Fibroblast of pulmonary artery (primary cell): ENCODE measurements around the gene SMIM13.

Source experiments
- DNase-seq: peaks from one replicate; pipeline ENCODE4 v3.0.0-alpha.2; 2010; ENCODE audit warnings: low read depth
- H3K4me3 ChIP-seq: replicated peaks from 2 replicates; pipeline ENCODE4 v1.5.1; 2011; ENCODE audit warnings: low read depth, mild to moderate bottlenecking, control low read depth, low read length, moderate library complexity
- CTCF ChIP-seq: IDR thresholded peaks from 2 replicates; pipeline ENCODE4 v1.5.1; 2011; ENCODE audit warnings: mild to moderate bottlenecking, control low read depth, low read length, inconsistent platforms; ENCODE audit errors: missing control alignments

Gene SMIM13

GRCh38 chr6:11152581-11152980 lies 58.9 kb downstream of the SMIM13 start:
- no peak for DNase-seq
- no peak for TF ChIP-seq CTCF
- no peak overlapping the region for H3K4me3 ChIP-seq

- H3K4me3 ChIP-seq: no peak overlapping the region
- no peak for TF ChIP-seq CTCF
- DNase-seq: no peak
Measured at GRCh38 chr6:11153447-11153846, 59.8 kb downstream of the SMIM13 start.

GRCh38 chr6:11155589-11155988 lies 62.0 kb downstream of the SMIM13 start:
- TF ChIP-seq CTCF: no peak
- no peak overlapping the region for H3K4me3 ChIP-seq
- no peak for DNase-seq

GRCh38 chr6:11160199-11160598 lies 66.6 kb downstream of the SMIM13 start:
- peak; percentile 30 for DNase-seq
- no peak overlapping the region for H3K4me3 ChIP-seq
- TF ChIP-seq CTCF: no peak

- TF ChIP-seq CTCF: no peak
- peak; percentile 32 for DNase-seq
- H3K4me3 ChIP-seq: no peak overlapping the region
Measured at GRCh38 chr6:11161031-11161956, 67.7 kb downstream of the SMIM13 start.

GRCh38 chr6:11162262-11162661 lies 68.6 kb downstream of the SMIM13 start:
- DNase-seq: no peak
- no peak for TF ChIP-seq CTCF
- H3K4me3 ChIP-seq: no peak overlapping the region

- no peak overlapping the region for H3K4me3 ChIP-seq
- TF ChIP-seq CTCF: no peak
- DNase-seq: no peak
Measured at GRCh38 chr6:11163932-11164331, 70.3 kb downstream of the SMIM13 start.
